Heart left ventricle (tissue), 16 donors: ENCODE results near the gene HMX1. TPM values are rescaled to one million over a fixed set of nuclear protein-coding genes. Genes with fewer than 3 reads are reported as not detected.
A peak's percentile ranks its signal among the peaks of the same experiment; 100 is the strongest.

Experiments
- ATAC-seq, 4 donors: fragments of 200-7000 bp; cut with Tn5 transposase; one replicate each; pipeline ENCODE4 v1.9.1; 2020 to 2022; ENCODE audit warnings: moderate library complexity in 4 of 4, mild to moderate bottlenecking in 3 of 4, moderate number of reproducible peaks in 1 of 4
- DNase-seq, 5 donors: peaks; one replicate each; pipeline ENCODE4 v3.0.0-alpha.2; 2020
- H3K27ac ChIP-seq, 12 donors: fragments of 200-600 bp; sonication (generic) in 4 of 12; one replicate each; pipeline versions ENCODE4 v1.5.0 to v1.8.0; 2016 to 2022; ENCODE audit warnings: mild to moderate bottlenecking in 2 of 12
- H3K27me3 ChIP-seq, 9 donors: fragments of 200-600 bp; sonication (generic) in 2 of 9; one replicate each; pipeline versions ENCODE4 v1.5.1 to v1.8.0; 2016 to 2022; ENCODE audit warnings: mild to moderate bottlenecking in 3 of 9
- H3K36me3 ChIP-seq, 9 donors: fragments of 200-600 bp; sonication (generic) in 2 of 9; one replicate each; pipeline versions ENCODE4 v1.5.0 to v1.8.0; 2018 to 2022; ENCODE audit warnings: mild to moderate bottlenecking in 2 of 9
- H3K4me1 ChIP-seq, 12 donors: fragments of 200-600 bp; sonication (generic) in 4 of 12; one replicate each; pipeline versions ENCODE4 v1.5.0 to v1.8.0; 2016 to 2022; ENCODE audit warnings: mild to moderate bottlenecking in 3 of 12
- H3K4me3 ChIP-seq, 12 donors: fragments of 200-600 bp; sonication (generic) in 4 of 12; one replicate each; pipeline versions ENCODE4 v1.5.0 to v1.8.0; 2017 to 2022; ENCODE audit warnings: mild to moderate bottlenecking in 9 of 12, moderate library complexity in 4 of 12
- H3K9me3 ChIP-seq, 12 donors: fragments of 200-600 bp; sonication (generic) in 4 of 12; one replicate each; pipeline versions ENCODE4 v1.5.0 to v1.8.0; 2016 to 2022; ENCODE audit warnings: mild to moderate bottlenecking in 1 of 12
- POLR2A ChIP-seq, 2 donors: fragments of 450-650 bp; IDR thresholded peaks; one replicate each; pipeline ENCODE4 v1.6.1; 2017; ENCODE audit warnings: antibody characterized with exemption in 2 of 2, mild to moderate bottlenecking in 2 of 2, moderate library complexity in 2 of 2
- WGBS, 4 donors: extraction: QIAGEN DNeasy Blood & Tissue Kit in 2 of 4; methylation state at CpG; one replicate each; pipeline versions ENCODE4 v1.1.5 to v1.1.7; 2013 to 2018; 5-methylcytosine and 5-hydroxymethylcytosine counted together
- intact Hi-C, 10 donors: fragments of 100-400 bp; cut with DNase I; formaldehyde crosslinking; loops; one replicate each; pipeline versions ENCODE4 v1.11.1 to v1.14.2; 2022
- polyA plus RNA-seq, 2 donors: library from polyadenylated mRNA; stranded (reverse); fragments of 200-250 nt; gene quantifications; one replicate each; pipeline ENCODE4 v1.2.3, GENCODE V29; 2013
- total RNA-seq, 9 donors: library from RNA; depleted of rRNA in 2 of 9; stranded (reverse); fragments of >200 nt in 2 of 9; fragmentation: NEBNext Ultra II Directional in 3 of 9; extraction: Animal tissue kit (Norgen Biotek cat#: 25700) in 3 of 9; gene quantifications; one replicate each; pipeline versions ENCODE4 v1.1.0 to v1.2.4, GENCODE V29; 2016 to 2023
- TF ChIP-seq, protein P1 (sequence below), 12 donors: fragments of 200-600 bp; sonication (generic) in 4 of 12; IDR thresholded peaks; one replicate each; pipeline versions ENCODE4 v1.5.0 to v1.8.0; 2018 to 2022; ENCODE audit warnings: antibody characterized with exemption in 12 of 12, mild to moderate bottlenecking in 5 of 12
- donor health status: ischemic (EF 13 %, LVEDD 7.1; RV severe dilation, severe dysfunction).
- donor health status: healthy with polysubstance abuse.
- donor health status: DM: no; HTN: yes; CAD: no.
- donor health status: DM: no; HTN: no; CAD: no.
- donor health status: ischemic (EF 25% LVEDD 6.9; RV normal size, moderate dysfunction).
- donor health status: ischemic (EF 25% LVEDD 5.7; RV mildly dilated, moderate dysfunction).
- donor health status: healthy.
- donor health status: DM: yes; HTN: yes; CAD: no.
- donor health status: ischemic (EF 35%, LVEDD 5.7; RV mildly dilated, moderate dysfunction).
- donor health status: nonischemic (EF 11% LVEDD 7.7; RV severe dilation, severe dysfunction).
- donor health status: DM: yes; HTN: yes; CAD: no.
- donor health status: PGD.
- donor health status: ischemic (EF 29% LVEDD 5.4; RV normal size, mild dysfunction).
- donor health status: nonischemic (EF 23%, LVEDD 6.1; RV moderate dilation, normal function).

The HMX1 gene
- total and polyA plus RNA-seq, 11 donors, result 0.25 TPM; not detected in 10

DNA sequence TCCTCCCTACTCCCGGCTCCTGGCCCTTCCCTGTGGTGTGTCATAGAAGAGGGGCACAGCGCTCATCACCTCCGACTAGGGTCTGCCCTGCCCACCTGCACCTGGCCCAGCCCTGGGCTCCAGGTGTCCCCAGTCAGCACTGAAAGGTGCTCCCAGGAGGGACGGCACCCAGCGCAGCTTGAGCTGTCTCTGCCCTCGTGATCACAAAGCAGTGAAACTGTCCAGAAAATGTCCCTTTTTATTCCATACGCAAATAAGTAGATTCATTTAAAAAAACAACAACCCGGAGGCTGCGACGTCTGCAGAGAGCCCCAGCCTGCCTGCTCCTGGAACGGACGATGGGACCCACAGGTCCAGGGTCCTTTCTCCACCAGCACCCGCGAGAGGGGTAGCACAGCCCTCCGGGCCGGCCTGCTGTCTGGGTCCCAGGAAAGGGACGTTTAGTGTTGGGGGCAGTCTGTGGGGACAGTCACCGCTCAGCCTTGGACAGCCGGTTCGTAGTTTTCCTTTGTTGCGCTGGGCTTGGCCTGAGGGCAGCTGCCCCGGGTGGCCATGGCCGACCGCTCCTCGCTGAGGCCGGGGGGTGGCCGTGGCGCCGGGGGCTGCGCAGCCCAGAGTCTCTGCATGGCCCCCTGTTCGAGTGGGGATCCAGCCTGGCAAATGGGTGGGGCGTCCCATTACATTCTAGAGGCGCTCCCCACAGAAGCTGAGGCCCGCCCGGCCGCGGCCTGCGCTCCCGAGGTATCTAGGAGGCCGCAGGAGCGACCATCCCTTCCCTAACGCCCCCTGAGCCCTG lies 4.6 kb downstream of the HMX1 start:
- peaks cover 67 to 95% (median 87%) of the 10 kb centered on the region in 9 donors for H3K27me3 ChIP-seq
- no peak overlapping the region for H3K27ac ChIP-seq
- no peaks in the 10 kb centered on the region for H3K36me3 ChIP-seq
- 1 to 5% (median 3%) methylated on average over 23 to 42 of the region's 42 CpGs for WGBS, 4 donors
- TF ChIP-seq, protein P1, sequence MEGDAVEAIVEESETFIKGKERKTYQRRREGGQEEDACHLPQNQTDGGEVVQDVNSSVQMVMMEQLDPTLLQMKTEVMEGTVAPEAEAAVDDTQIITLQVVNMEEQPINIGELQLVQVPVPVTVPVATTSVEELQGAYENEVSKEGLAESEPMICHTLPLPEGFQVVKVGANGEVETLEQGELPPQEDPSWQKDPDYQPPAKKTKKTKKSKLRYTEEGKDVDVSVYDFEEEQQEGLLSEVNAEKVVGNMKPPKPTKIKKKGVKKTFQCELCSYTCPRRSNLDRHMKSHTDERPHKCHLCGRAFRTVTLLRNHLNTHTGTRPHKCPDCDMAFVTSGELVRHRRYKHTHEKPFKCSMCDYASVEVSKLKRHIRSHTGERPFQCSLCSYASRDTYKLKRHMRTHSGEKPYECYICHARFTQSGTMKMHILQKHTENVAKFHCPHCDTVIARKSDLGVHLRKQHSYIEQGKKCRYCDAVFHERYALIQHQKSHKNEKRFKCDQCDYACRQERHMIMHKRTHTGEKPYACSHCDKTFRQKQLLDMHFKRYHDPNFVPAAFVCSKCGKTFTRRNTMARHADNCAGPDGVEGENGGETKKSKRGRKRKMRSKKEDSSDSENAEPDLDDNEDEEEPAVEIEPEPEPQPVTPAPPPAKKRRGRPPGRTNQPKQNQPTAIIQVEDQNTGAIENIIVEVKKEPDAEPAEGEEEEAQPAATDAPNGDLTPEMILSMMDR (IDR thresholded peaks at IDR 0.05), result no peak
- no peak for TF ChIP-seq POLR2A (IDR thresholded peaks at IDR 0.05)
- H3K4me3 ChIP-seq, result peak overlapping the region in 3 of 12 donors; percentile 3 to 28 (median 3)
- ATAC-seq (no peak), DNase-seq (no peak)
- H3K4me1 ChIP-seq, result peaks cover 0 to 38% (median 0%) of the 10 kb centered on the region in 12 donors
- no peaks in the 10 kb centered on the region for H3K9me3 ChIP-seq
- intact Hi-C loops, result no loop called here

DNA sequence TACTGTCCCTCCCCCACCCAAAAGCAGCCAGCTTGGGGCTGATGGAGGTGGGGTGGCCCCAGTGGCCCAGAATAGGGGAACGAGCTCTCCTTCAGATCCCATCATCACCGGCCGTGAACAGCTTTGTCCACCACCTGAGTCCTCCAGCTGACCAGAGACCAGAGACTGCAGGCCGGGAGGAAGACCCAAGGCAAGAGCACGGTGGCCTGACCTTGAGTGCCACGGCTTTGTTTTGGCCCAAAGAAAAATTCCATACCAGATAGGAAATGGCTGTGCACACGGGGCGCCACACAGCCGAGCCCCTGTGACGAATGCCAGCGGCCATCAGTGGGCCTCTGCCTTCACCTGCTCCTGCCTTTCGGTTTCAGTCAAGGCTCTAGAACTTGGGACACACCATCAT lies 5.2 kb downstream of the HMX1 start:
- Histone ChIP-seq H3K9me3 (no peaks in the 10 kb centered on the region), H3K36me3 (no peaks in the 10 kb centered on the region), H3K4me1 (peaks cover 0 to 37% (median 0%) of the 10 kb centered on the region in 12 donors), H3K27me3 (peaks cover 72 to 99% (median 93%) of the 10 kb centered on the region in 9 donors), H3K4me3 (no peak overlapping the region), H3K27ac (no peak overlapping the region)
- DNase-seq, result no peak
- TF ChIP-seq, protein P1 (IDR thresholded peaks at IDR 0.05), result no peak
- no peak for TF ChIP-seq POLR2A (IDR thresholded peaks at IDR 0.05)
- no peak for ATAC-seq
- 6 to 12% (median 8%) methylated on average over 10 to 12 of the region's 12 CpGs for WGBS, 4 donors
- intact Hi-C loops, result no loop called here

DNA sequence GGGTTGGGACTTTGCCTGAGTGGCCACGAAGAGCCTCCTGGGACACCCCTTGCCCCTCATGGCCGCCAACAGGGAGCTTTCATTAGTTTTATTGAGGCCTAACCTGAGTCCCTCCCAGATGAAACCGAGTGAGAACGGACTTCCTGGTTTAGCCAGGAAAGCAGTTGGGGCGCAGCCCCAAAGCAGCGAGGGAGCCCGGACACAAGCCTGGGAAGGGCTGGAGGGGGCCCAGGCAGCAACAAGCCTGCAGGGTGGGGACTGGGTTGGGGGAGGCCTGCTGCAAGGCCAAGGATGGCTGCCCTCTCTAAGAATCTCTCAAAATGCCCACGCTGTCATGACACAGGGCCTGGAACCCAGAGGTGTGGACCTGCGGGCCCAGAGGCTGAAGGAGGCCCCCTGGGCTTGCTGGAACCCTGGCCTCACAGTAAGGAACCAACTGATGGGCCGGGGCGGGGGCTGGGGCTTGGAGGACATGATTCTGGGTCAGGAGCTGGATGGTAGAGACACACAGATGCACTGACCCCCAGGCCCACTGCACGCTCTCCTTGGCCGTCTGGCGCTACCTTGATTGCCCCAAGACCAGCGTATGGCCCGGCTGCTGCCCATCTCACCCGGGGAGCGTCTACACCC lies 5.8 kb downstream of the HMX1 start:
- intact Hi-C loops, result no loop called here
- 21 to 29% (median 24%) methylated on average over 10 to 18 of the region's 18 CpGs for WGBS, 4 donors
- no peaks in the 10 kb centered on the region for H3K9me3 ChIP-seq
- DNase-seq, result no peak
- H3K27me3 ChIP-seq, result peaks cover 74 to 99% (median 96%) of the 10 kb centered on the region in 9 donors
- H3K27ac ChIP-seq, result no peak overlapping the region
- TF ChIP-seq, protein P1 (IDR thresholded peaks at IDR 0.05), result no peak
- no peak for TF ChIP-seq POLR2A (IDR thresholded peaks at IDR 0.05)
- H3K4me1 ChIP-seq, result peaks cover 0 to 37% (median 0%) of the 10 kb centered on the region in 12 donors
- ATAC-seq, result no peak
- H3K4me3 ChIP-seq, result no peak overlapping the region
- no peaks in the 10 kb centered on the region for H3K36me3 ChIP-seq

DNA sequence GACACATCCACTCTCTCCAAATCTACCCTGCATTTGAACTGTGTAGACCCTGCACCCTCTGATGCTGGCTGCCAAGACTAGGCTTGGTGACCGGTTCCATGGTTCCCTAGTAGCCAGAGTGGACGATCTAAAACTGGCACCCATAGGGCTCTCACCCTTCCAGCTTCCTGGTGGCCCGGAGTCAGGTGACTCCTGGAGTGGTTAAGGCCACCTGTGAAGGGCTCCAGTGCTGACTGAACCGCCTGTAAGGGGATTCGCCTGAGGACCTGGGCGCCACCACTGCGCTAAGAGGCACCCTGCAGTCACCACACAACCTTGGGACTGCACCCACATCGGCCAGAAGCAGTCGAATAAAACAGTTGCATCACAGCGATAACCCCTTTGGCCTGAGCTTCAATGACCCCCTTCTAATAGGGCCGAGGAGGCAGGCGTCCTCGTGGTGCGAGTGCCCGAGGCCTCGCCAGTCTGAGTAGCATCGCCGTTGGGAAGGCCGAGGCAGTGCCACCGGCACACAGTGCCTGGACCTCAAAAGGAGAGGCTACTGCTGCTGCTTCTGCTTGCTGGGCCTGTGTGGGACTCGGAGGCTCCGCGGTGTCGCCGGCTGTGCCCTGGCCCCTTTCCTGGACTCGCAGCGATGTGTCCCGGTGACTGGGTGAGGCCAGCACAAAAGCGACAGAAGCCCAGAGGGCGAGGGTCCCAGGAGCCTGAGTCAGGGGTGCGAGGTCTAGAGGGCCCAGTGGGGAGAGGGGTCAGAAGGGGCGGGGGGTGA lies 6.5 kb downstream of the HMX1 start:
- Histone ChIP-seq H3K27ac (no peak overlapping the region), H3K4me1 (peaks cover 0 to 43% (median 0%) of the 10 kb centered on the region in 12 donors), H3K27me3 (peaks cover 72 to 99% (median 95%) of the 10 kb centered on the region in 9 donors), H3K4me3 (no peak overlapping the region), H3K9me3 (no peaks in the 10 kb centered on the region), H3K36me3 (no peaks in the 10 kb centered on the region)
- intact Hi-C loops, result no loop called here
- ATAC-seq, result no peak
- TF ChIP-seq, protein P1 (IDR thresholded peaks at IDR 0.05), result no peak
- no peak for TF ChIP-seq POLR2A (IDR thresholded peaks at IDR 0.05)
- DNase-seq, result no peak
- 15 to 30% (median 20%) methylated on average over 10 to 32 of the region's 32 CpGs for WGBS, 4 donors
